GM23248 (cell line): ENCODE data around the gene BMP2. TPM values are rescaled to one million over a fixed set of nuclear protein-coding genes. Genes with fewer than 3 reads are reported as not detected.
A peak's percentile ranks its signal among the peaks of the same experiment; 100 is the strongest.

ENCODE experiments used
- DNase-seq: peaks from one replicate; pipeline ENCODE4 v3.0.0-alpha.2; 2015
- H2AFZ ChIP-seq: fragments of 200-600 bp; sonication (generic); 2 replicates; pipeline ENCODE4 v1.6.1; 2016; ENCODE audit warnings: antibody characterized with exemption
- H3F3A ChIP-seq: fragments of 200-600 bp; sonication (generic); 2 replicates; pipeline ENCODE4 v1.6.1; 2016; ENCODE audit warnings: mild to moderate bottlenecking, antibody characterized with exemption, mixed run types; ENCODE audit not compliant: insufficient read depth
- H3K27ac ChIP-seq: fragments of 200-600 bp; sonication (generic); 2 replicates; pipeline ENCODE4 v1.5.1; 2016; ENCODE audit warnings: mild to moderate bottlenecking
- H3K27me3 ChIP-seq: fragments of 200-600 bp; sonication (generic); replicated peaks from 2 replicates; pipeline ENCODE4 v1.6.1; 2016; ENCODE audit warnings: mild to moderate bottlenecking; ENCODE audit not compliant: insufficient read depth
- H3K36me3 ChIP-seq: fragments of 200-600 bp; sonication (generic); 2 replicates; pipeline ENCODE4 v1.6.1; 2016; ENCODE audit warnings: low read depth, mild to moderate bottlenecking
- H3K4me1 ChIP-seq: fragments of 200-600 bp; sonication (generic); 2 replicates; pipeline ENCODE4 v1.6.1; 2016; ENCODE audit warnings: mild to moderate bottlenecking; ENCODE audit not compliant: insufficient read depth
- H3K4me2 ChIP-seq: fragments of 200-600 bp; sonication (generic); one replicate; pipeline ENCODE4 v1.6.1; 2016; ENCODE audit warnings: mild to moderate bottlenecking; ENCODE audit not compliant: unreplicated experiment
- H3K4me3 ChIP-seq: fragments of 200-600 bp; sonication (generic); 2 replicates; pipeline ENCODE4 v1.5.1; 2016; ENCODE audit warnings: mild to moderate bottlenecking
- H3K79me2 ChIP-seq: fragments of 200-600 bp; sonication (generic); 2 replicates; pipeline ENCODE4 v1.6.1; 2016; ENCODE audit warnings: mild to moderate bottlenecking; ENCODE audit not compliant: insufficient read depth
- H3K9ac ChIP-seq: fragments of 200-600 bp; sonication (generic); 2 replicates; pipeline ENCODE4 v1.6.1; 2016; ENCODE audit warnings: mild to moderate bottlenecking
- H3K9me2 ChIP-seq: fragments of 200-600 bp; sonication (generic); 2 replicates; pipeline ENCODE4 v1.6.1; 2016; ENCODE audit warnings: mixed run types, mild to moderate bottlenecking, moderate library complexity; ENCODE audit not compliant: insufficient read depth
- H3K9me3 ChIP-seq: fragments of 200-600 bp; sonication (generic); one replicate; pipeline ENCODE4 v1.6.1; 2017; ENCODE audit warnings: low read depth
- H4K20me1 ChIP-seq: fragments of 200-600 bp; sonication (generic); 2 replicates; pipeline ENCODE4 v1.6.0; 2016; ENCODE audit not compliant: insufficient read depth
- EZH2 ChIP-seq: fragments of 200-600 bp; sonication (generic); IDR thresholded peaks from 2 replicates; pipeline ENCODE4 v1.6.1; 2018; ENCODE audit warnings: antibody characterized with exemption, mild to moderate bottlenecking; ENCODE audit not compliant: insufficient read depth, poor library complexity, severe bottlenecking
- EZH2phosphoT487 ChIP-seq: fragments of 200-600 bp; sonication (generic); IDR thresholded peaks from 2 replicates; pipeline ENCODE4 v1.6.1; 2018; ENCODE audit warnings: antibody characterized with exemption, moderate library complexity, mild to moderate bottlenecking, low read depth; ENCODE audit not compliant: insufficient read depth
- WGBS, 2 experiments: methylation state at CpG; one replicate each; pipeline ENCODE4 v1.1.6; 2015 to 2017; ENCODE audit warnings: low lambda C conversion rate in 2 of 2, low coverage in 1 of 2; ENCODE audit errors: missing lambda C conversion rate in 2 of 2; 5-methylcytosine and 5-hydroxymethylcytosine counted together
- in situ Hi-C: fragments of 300-500 bp; cut with MboI; formaldehyde crosslinking; loops from 2 replicates; pipeline ENCODE4 v1.15.0; 2020
- polyA plus RNA-seq: library from polyadenylated mRNA; unstranded; fragments of >200 nt; fragmentation: Nextera tagmentation; extraction: Ambion mirVana; gene quantifications from 2 replicates; pipeline ENCODE4 v1.2.1, GENCODE V29; 2016
- total RNA-seq: library from RNA; depleted of rRNA; stranded (reverse); fragments of >200 nt; shearing (Covaris generic); gene quantifications from 2 replicates; pipeline ENCODE4 v1.2.3, GENCODE V29; 2014

The BMP2 gene
- total and polyA plus RNA-seq, 2 experiments from 2014 or later, result 0.33 to 0.76 TPM

- no peaks in the 10 kb centered on the region for H4K20me1 ChIP-seq
- H3K9me2 ChIP-seq, result no peaks in the 10 kb centered on the region
- in situ Hi-C loops, result loop anchor here (25.0 kb wide), 1 partner anchor 519 kb away; no protein-coding TSS in a partner anchor
- no peaks in the 10 kb centered on the region for H3K4me1 ChIP-seq
- no peaks in the 10 kb centered on the region for H3K79me2 ChIP-seq
- H3K4me3 ChIP-seq, result peak overlapping the region; percentile 78
- WGBS, 2 experiments, result 2 to 3% methylated on average over 30 to 59 of the region's 70 CpGs
- peak overlapping the region; percentile 27 for H3K9ac ChIP-seq
- H3K27me3 ChIP-seq, result no peaks in the 10 kb centered on the region
- H3K4me2 ChIP-seq, result peak overlapping the region; percentile 84
- TF ChIP-seq EZH2phosphoT487 (no peak), EZH2 (no peak)
- peaks cover 12% of the 10 kb centered on the region; the same call in 1 of the 2 replicates for H3F3A ChIP-seq
- peak; percentile 62 for DNase-seq
- H2AFZ ChIP-seq, result peak overlapping the region; percentile 92
- H3K27ac ChIP-seq, result no peak overlapping the region
- H3K9me3 ChIP-seq, result no peaks in the 10 kb centered on the region
- H3K36me3 ChIP-seq, result no peaks in the 10 kb centered on the region
Observed at GRCh38 chr20:6768228-6769140, 998 bp downstream of the BMP2 start.

DNA sequence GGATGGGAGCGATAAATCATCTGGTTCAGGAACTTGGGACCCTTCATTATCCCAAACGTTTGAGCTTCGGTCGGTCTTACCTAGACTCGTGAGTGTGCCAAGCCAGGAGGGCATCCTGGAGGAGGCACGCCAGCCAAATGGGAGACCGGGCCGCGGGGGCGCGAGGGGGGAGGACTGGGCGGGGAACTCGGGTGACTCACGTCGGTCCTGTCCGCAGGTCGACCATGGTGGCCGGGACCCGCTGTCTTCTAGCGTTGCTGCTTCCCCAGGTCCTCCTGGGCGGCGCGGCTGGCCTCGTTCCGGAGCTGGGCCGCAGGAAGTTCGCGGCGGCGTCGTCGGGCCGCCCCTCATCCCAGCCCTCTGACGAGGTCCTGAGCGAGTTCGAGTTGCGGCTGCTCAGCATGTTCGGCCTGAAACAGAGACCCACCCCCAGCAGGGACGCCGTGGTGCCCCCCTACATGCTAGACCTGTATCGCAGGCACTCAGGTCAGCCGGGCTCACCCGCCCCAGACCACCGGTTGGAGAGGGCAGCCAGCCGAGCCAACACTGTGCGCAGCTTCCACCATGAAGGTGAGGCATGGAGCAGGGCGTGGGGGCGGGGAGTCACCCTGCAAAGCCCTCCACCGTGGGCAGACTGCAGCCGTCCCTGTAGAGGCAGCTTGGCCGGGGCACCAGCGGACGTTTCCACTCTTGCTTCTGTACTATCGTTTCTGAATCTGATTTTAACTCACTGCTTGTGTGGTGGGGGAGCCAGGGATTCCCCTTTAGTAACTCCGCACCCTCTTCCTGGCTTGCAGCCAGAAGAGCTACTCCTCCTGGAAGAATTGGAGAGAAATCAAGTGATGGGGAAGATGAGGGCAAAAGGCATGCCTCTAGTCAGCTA lies 2.7 kb downstream of the BMP2 start:
- H3K9ac ChIP-seq, result peak overlapping the region; percentile 7; the same call in 1 of the 2 replicates
- no peaks in the 10 kb centered on the region for H3K27me3 ChIP-seq
- H3K4me1 ChIP-seq, result no peaks in the 10 kb centered on the region
- H3K79me2 ChIP-seq, result no peaks in the 10 kb centered on the region
- peak overlapping the region; percentile 55 for H3K4me3 ChIP-seq
- in situ Hi-C loops, result loop anchor here (25.0 kb wide), 1 partner anchor 517 kb away; no protein-coding TSS in a partner anchor
- peak; percentile 60 for DNase-seq
- no peaks in the 10 kb centered on the region for H3K36me3 ChIP-seq
- peak overlapping the region; percentile 65 for H2AFZ ChIP-seq
- peak overlapping the region; percentile 53 for H3K4me2 ChIP-seq
- H3K9me3 ChIP-seq, result no peaks in the 10 kb centered on the region
- WGBS, 2 experiments, result 9 to 10% methylated on average over 47 to 55 of the region's 55 CpGs
- TF ChIP-seq EZH2phosphoT487 (no peak), EZH2 (no peak)
- no peak overlapping the region for H3K27ac ChIP-seq
- no peaks in the 10 kb centered on the region for H3K9me2 ChIP-seq
- H3F3A ChIP-seq, result peaks cover 12% of the 10 kb centered on the region; the same call in 1 of the 2 replicates
- H4K20me1 ChIP-seq, result no peaks in the 10 kb centered on the region

GRCh38 chr20:6770786-6771100 lies 3.3 kb downstream of the BMP2 start:
- H3K79me2 ChIP-seq, result no peaks in the 10 kb centered on the region
- H3K36me3 ChIP-seq, result no peaks in the 10 kb centered on the region
- H3K9ac ChIP-seq, result no peak overlapping the region
- no peak for DNase-seq
- H3K4me2 ChIP-seq, result peak overlapping the region; percentile 53
- H3F3A ChIP-seq, result peaks cover 10% of the 10 kb centered on the region; the same call in 1 of the 2 replicates
- WGBS, 2 experiments, result 78 to 82% methylated on average over 3 of the region's 3 CpGs
- TF ChIP-seq EZH2, result no peak
- no peak for TF ChIP-seq EZH2phosphoT487
- no peaks in the 10 kb centered on the region for H3K9me3 ChIP-seq
- no peaks in the 10 kb centered on the region for H4K20me1 ChIP-seq
- H3K4me1 ChIP-seq, result no peaks in the 10 kb centered on the region
- no peaks in the 10 kb centered on the region for H3K9me2 ChIP-seq
- H2AFZ ChIP-seq, result 0 out of 2 replicates have a peak overlapping the region, but pooled peaks have one; percentile 65
- H3K27me3 ChIP-seq, result no peaks in the 10 kb centered on the region
- no peak overlapping the region for H3K27ac ChIP-seq
- in situ Hi-C loops, result loop anchor here (25.0 kb wide), 1 partner anchor 517 kb away; no protein-coding TSS in a partner anchor
- no peak overlapping the region for H3K4me3 ChIP-seq
